Measurements from ENCODE around the gene IRAK1. TPM values are rescaled to one million over a fixed set of nuclear protein-coding genes. Genes with fewer than 3 reads are reported as not detected.

IRAK1 gene
- total RNA-seq, 1 experiment from 2014 or later: 432 TPM

DNA sequence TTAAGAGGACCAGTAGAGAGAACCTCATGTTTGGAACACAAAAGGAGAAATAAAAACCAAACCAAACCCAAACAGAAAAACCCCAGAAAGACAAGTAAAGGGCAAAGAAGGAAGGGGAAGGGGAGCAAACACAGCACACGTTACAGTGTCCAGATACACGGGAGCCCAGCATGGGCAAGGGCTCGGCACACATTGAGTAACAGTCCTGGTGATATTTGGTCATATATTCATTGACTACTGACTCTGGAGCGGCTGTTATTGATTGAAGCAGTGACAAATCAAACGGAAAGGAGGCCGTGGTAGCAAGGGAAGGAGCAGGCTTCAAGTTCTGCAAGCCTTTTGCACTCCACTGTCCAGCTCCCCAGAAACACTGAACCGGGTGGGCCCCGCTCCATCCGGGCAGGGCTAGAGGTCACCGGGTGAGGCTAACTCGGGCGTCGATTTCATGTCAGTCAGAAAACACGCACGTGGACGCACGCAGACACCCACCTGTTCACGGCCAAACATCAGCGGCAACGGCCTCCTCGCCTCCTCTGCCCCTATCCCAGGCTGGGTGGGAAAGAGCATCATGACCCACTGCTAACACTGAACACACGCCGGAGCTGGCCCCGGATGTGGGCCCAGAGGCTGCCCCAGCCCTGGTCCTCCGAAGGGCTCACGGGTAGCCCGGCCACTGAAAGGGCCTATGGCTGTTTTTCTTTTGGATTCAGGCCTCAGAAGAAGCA is 3.7 kb upstream of the IRAK1 start:
- Histone ChIP-seq H3K4me1 (ENCODE audit: control insufficient read depth, insufficient read depth, low read length) (peaks cover 38% of the 10 kb centered on the region), H3K27me3 (ENCODE audit: control insufficient read depth, insufficient read depth, low read length) (no peaks in the 10 kb centered on the region), H3K36me3 (ENCODE audit: control insufficient read depth, insufficient read depth, low read length) (no peaks in the 10 kb centered on the region), H3K27ac (ENCODE audit: low read length) (peak overlapping the region; percentile 42), H3K9me3 (ENCODE audit: control insufficient read depth, insufficient read depth, low read depth, low read length) (no peaks in the 10 kb centered on the region), H3K4me3 (ENCODE audit: low read depth in 2 of 2, low read length in 2 of 2) (no peak overlapping the region)
- DNase-seq (ENCODE audit: low read depth, low spot score) (no peak), ATAC-seq (no peak)
- in situ Hi-C loops (cut with HindIII; ENCODE audit: low pct_unique_long_range_greater_than_20kb, low sequenced_read_pairs): no loop called here
- CTCF ChIA-PET: no interaction called here
- intact Hi-C loops (cut with micrococcal nuclease; ENCODE audit: unreplicated experiment): no loop called here
- TF ChIP-seq, protein P1, sequence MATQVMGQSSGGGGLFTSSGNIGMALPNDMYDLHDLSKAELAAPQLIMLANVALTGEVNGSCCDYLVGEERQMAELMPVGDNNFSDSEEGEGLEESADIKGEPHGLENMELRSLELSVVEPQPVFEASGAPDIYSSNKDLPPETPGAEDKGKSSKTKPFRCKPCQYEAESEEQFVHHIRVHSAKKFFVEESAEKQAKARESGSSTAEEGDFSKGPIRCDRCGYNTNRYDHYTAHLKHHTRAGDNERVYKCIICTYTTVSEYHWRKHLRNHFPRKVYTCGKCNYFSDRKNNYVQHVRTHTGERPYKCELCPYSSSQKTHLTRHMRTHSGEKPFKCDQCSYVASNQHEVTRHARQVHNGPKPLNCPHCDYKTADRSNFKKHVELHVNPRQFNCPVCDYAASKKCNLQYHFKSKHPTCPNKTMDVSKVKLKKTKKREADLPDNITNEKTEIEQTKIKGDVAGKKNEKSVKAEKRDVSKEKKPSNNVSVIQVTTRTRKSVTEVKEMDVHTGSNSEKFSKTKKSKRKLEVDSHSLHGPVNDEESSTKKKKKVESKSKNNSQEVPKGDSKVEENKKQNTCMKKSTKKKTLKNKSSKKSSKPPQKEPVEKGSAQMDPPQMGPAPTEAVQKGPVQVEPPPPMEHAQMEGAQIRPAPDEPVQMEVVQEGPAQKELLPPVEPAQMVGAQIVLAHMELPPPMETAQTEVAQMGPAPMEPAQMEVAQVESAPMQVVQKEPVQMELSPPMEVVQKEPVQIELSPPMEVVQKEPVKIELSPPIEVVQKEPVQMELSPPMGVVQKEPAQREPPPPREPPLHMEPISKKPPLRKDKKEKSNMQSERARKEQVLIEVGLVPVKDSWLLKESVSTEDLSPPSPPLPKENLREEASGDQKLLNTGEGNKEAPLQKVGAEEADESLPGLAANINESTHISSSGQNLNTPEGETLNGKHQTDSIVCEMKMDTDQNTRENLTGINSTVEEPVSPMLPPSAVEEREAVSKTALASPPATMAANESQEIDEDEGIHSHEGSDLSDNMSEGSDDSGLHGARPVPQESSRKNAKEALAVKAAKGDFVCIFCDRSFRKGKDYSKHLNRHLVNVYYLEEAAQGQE (IDR thresholded peaks at IDR 0.05; ENCODE audit: insufficient read depth in 1 of 2, low read depth in 2 of 2, low read length in 1 of 2): no peak
- TF ChIP-seq SIN3A (IDR thresholded peaks at IDR 0.05; ENCODE audit: borderline replicate concordance, insufficient read depth, low read depth, low read length) (no peak), POLR2AphosphoS5 (IDR thresholded peaks at IDR 0.05; ENCODE audit: low read depth, low read length) (no peak), TCF7L2 (IDR thresholded peaks at IDR 0.05; ENCODE audit: low read depth, low read length) (no peak)
- TF ChIP-seq, protein P2, sequence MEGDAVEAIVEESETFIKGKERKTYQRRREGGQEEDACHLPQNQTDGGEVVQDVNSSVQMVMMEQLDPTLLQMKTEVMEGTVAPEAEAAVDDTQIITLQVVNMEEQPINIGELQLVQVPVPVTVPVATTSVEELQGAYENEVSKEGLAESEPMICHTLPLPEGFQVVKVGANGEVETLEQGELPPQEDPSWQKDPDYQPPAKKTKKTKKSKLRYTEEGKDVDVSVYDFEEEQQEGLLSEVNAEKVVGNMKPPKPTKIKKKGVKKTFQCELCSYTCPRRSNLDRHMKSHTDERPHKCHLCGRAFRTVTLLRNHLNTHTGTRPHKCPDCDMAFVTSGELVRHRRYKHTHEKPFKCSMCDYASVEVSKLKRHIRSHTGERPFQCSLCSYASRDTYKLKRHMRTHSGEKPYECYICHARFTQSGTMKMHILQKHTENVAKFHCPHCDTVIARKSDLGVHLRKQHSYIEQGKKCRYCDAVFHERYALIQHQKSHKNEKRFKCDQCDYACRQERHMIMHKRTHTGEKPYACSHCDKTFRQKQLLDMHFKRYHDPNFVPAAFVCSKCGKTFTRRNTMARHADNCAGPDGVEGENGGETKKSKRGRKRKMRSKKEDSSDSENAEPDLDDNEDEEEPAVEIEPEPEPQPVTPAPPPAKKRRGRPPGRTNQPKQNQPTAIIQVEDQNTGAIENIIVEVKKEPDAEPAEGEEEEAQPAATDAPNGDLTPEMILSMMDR (IDR thresholded peaks at IDR 0.05): no peak
- BruUV-seq (replicated peaks): no TSS peak
- POLR2A ChIA-PET: no interaction called here

DNA sequence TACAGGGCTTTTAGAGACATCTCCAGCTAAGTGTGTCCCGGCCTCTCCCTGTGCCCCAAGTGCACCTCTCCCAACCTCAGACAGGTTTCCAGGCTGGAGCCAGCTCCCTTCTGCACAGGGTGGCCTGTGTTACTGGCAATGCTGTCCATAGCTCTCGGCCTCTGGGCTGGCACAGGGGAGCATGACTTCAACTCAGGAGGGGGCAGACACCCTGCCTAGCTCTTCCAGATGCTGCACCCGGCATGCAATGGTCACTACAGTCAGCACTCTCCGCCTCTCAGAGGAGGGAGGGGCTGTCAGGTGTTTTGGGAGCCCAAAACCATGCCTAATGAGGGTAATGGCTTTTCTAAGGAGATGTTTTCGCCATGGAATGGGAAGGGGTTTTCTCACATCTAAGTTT is 2.4 kb upstream of the IRAK1 start:
- in situ Hi-C loops (cut with HindIII; ENCODE audit: low pct_unique_long_range_greater_than_20kb, low sequenced_read_pairs): no loop called here
- ChIA-PET POLR2A (no interaction called here), CTCF (interaction anchor here (0.9 kb wide), 1 partner anchor 9 kb away, joined by 3 read pairs; no protein-coding TSS in a partner anchor)
- H3K27me3 ChIP-seq (ENCODE audit: control insufficient read depth, insufficient read depth, low read length): no peaks in the 10 kb centered on the region
- TF ChIP-seq SIN3A (IDR thresholded peaks at IDR 0.05; ENCODE audit: borderline replicate concordance, insufficient read depth, low read depth, low read length): no peak
- TF ChIP-seq, protein P1 (IDR thresholded peaks at IDR 0.05; ENCODE audit: insufficient read depth in 1 of 2, low read depth in 2 of 2, low read length in 1 of 2): no peak
- TF ChIP-seq POLR2AphosphoS5 (IDR thresholded peaks at IDR 0.05; ENCODE audit: low read depth, low read length): no peak
- no peak for TF ChIP-seq TCF7L2 (IDR thresholded peaks at IDR 0.05; ENCODE audit: low read depth, low read length)
- TF ChIP-seq, protein P2 (IDR thresholded peaks at IDR 0.05): no peak
- H3K9me3 ChIP-seq (ENCODE audit: control insufficient read depth, insufficient read depth, low read depth, low read length): no peaks in the 10 kb centered on the region
- no peaks in the 10 kb centered on the region for H3K36me3 ChIP-seq (ENCODE audit: control insufficient read depth, insufficient read depth, low read length)
- no peak overlapping the region for H3K4me3 ChIP-seq (ENCODE audit: low read depth in 2 of 2, low read length in 2 of 2)
- ATAC-seq (peak; percentile 7; the same call in 1 of the 2 replicates), DNase-seq (ENCODE audit: low read depth, low spot score) (no peak)
- intact Hi-C loops (cut with micrococcal nuclease; ENCODE audit: unreplicated experiment): no loop called here
- H3K27ac ChIP-seq (ENCODE audit: low read length): peak overlapping the region; percentile 48; the same call in 1 of the 2 replicates
- H3K4me1 ChIP-seq (ENCODE audit: control insufficient read depth, insufficient read depth, low read length): peaks cover 46% of the 10 kb centered on the region
- BruUV-seq (replicated peaks): no TSS peak

All from Panc1 (cell line).